Hematopoietic multipotent progenitor cell treated with erythropoietin and hydrocortisone succinate and interleukin-3 and kit ligand, for 8 days (in vitro differentiated cells): ENCODE results near the gene SH3TC2.

Experiments used
- DNase-seq: peaks from one replicate; pipeline ENCODE4 v3.0.0-alpha.2; 2015

Gene SH3TC2

DNA sequence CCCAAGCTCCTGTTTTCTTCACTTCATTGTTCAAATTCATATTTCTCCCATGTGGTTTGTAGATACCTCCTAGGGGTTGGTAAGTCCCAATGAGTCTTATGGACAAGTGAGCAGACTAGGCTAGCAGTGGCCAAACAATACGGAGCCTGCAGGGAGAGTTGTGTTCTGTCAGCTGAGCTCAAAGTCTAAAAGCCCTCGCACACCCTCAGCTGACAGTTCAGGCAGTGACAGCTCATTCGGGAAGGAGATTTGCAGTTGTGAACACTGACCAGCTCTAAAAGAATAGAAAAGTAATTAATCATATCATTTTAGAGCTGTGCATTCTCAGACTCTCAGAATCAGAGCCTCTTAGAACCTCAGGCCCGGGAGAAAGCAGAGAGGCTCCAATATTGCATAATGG, 95.1 kb downstream of the SH3TC2 start:
- no peak for DNase-seq

- no peak for DNase-seq
These were observed 95.9 kb downstream of the SH3TC2 start for GRCh38 chr5:148966938-148967337.

GRCh38 chr5:148966348-148966747, 96.5 kb downstream of the SH3TC2 start:
- DNase-seq = no peak

DNA sequence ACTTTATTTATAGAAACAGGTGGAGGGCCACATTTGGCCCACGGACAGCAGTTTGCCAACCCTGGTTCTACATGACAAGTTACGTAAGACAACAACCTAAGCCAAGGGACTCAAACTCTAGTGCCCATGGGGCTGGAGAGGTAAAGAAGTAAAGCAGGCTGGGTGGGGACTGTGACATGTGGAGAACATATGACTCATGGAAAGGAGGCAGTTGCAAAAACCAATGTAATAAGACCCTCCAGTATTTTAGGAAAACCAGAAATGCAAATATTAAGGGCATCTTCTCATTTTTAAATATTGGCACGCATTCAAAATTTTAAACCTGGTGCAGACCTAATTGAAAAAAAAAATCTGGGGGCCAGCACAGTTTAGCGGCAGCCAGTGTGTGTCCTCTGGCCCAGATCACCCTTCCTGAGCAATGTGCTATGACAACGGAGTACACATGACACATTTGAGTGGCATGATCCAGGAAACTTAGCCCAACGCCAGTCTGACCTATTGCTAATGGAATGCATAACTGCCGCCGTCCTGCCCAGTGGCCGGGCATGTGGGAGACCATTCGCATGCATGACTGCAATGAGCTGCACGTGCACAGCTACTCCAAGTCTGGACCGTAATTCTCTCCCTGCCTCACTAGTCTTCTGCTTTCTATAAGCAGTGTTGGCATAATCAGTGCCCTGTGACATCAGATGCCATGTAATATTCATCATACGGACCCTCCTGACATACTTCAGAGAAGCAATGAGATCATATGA, 97.2 kb downstream of the SH3TC2 start:
- no peak for DNase-seq

DNA sequence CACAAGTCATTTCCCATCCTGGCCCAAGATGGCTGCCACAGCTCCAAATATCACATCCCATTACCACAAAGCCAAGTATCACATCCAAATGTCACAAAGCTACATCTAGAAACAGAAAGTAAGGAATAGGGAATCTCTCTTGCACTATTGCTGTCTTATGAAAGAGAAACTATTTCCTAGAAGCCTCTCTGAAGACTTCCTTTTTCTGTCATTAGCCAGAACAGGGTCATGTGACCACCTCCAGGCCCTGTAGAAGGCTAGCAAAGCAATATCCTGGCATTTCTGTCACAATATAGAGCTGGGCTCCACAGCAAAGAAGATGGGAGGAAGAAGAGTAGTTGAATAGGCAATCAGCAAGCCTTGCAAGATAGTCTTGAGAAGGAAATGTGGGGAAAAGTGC, 99.2 kb downstream of the SH3TC2 start:
- no peak for DNase-seq

DNA sequence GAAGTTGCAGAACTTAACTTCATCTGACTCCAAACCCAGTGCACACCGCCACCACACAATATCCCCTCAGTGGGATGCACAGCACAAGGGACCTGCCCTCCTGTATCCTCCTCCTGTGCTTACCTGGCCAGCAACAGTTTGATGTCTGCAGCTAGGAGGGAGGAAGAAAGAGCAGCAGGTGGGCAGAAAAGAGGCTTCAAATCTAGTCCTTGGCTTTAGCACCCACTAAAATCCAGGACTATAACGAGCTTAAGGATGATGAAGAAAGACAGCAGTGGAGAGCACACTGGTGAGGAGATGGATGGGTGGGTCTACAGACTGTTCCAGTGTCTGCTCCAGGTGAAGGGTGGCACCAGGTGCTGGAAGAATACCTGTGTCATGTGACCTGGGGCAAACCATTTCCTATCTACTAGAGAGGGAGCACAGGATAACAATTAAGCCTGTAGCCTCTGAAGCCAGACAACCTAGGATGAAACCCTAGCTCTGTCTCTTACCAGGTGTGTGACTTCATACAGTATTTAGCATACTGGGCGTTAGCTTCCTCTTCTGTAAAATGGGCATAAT, 100.0 kb downstream of the SH3TC2 start:
- no peak for DNase-seq

DNA sequence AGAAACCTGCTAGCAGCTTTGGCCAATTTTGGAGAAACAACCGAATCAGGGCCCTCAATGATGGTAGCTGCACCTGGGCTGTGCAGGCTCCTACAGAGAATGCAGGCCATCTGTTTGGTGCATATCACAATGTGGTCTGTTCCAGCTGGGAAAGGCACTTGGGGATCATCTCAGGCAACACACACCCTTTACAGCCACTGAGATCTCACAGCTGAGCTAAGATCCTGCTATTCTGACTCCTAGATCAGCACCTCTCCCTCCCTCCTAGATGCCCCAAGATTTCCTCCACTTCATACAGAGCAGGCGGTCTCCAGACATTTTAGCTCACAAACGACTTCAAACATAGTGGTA, 100.7 kb downstream of the SH3TC2 start:
- no peak for DNase-seq

GRCh38 chr5:148961261-148962199, 101.3 kb downstream of the SH3TC2 start:
- no peak for DNase-seq

GRCh38 chr5:148960070-148960769, 102.6 kb downstream of the SH3TC2 start:
- DNase-seq = no peak

- DNase-seq = peak; percentile 57
These were observed 105.2 kb downstream of the SH3TC2 start for GRCh38 chr5:148957591-148958202.

DNA sequence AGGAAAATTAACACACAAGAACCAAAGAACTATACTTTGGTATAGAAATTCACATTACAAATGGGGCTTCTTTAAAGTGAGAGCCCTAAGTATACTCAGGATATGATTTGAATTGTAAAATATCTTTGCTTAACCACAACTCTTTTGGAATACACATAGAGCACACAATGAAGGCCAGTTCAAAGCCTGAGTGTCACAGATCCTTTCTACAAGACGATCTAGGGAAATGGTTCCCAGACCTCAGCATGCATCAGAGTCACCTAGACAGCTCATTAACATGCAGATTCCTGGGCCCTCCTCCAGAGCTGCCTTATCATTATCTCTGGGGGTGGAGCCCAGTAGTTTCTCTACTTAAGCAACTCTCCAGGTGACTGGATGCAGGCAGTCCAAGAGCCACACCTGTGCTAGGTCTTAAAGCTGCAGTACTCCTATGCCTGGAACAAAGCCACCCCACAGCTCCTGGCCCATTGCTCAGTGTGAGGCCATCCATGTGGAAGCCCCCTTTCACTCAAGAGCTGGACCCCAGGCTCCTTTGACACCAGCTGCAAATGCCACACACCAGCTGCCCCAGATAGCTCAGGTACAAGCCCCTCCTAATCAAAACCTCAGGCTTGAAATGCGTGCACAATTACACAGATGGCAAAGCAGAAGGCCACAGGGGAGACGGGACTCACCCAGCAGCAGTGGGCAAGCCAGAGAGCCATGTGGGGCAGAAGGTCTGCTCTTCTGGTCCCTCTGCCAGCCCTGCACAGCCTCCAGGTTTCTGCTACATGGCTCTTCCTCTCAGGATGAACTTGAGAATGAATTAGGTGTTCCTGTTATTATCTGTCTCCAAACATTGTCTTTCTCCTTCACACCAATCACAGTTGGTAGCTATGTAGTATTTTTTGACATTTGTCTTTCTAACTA, 106.1 kb downstream of the SH3TC2 start:
- DNase-seq = no peak
